8988T (cell line): ENCODE data around the gene CYBB.

Experiments
- DNase-seq: peaks from one replicate; pipeline ENCODE4 v3.0.0; 2011

Gene CYBB

GRCh38 chrX:37786624-37787422 is 7.0 kb downstream of the CYBB start:
- no peak for DNase-seq

- DNase-seq, result no peak
Measured at GRCh38 chrX:37787423-37787869, 7.6 kb downstream of the CYBB start.

GRCh38 chrX:37796310-37796709 is 16.5 kb downstream of the CYBB start:
- DNase-seq, result no peak

GRCh38 chrX:37796805-37797204 is 16.9 kb downstream of the CYBB start:
- no peak for DNase-seq

GRCh38 chrX:37799936-37800335 is 20.1 kb downstream of the CYBB start:
- DNase-seq, result no peak

GRCh38 chrX:37800717-37801116 is 20.9 kb downstream of the CYBB start:
- no peak for DNase-seq

- no peak for DNase-seq
Measured at GRCh38 chrX:37802028-37802427, 22.2 kb downstream of the CYBB start.

- DNase-seq, result no peak
Measured at GRCh38 chrX:37803057-37803456, 23.2 kb downstream of the CYBB start.

GRCh38 chrX:37809970-37810369 is 30.1 kb downstream of the CYBB start:
- no peak for DNase-seq

- DNase-seq, result no peak
Measured at GRCh38 chrX:37812110-37812509, 32.3 kb downstream of the CYBB start.

- DNase-seq, result no peak
Measured at GRCh38 chrX:37813570-37813969, 33.7 kb downstream of the CYBB start.

GRCh38 chrX:37815366-37815765 is 35.5 kb downstream of the CYBB start:
- DNase-seq, result no peak

GRCh38 chrX:37816766-37817165 is 36.9 kb downstream of the CYBB start:
- DNase-seq, result no peak

- no peak for DNase-seq
Measured at GRCh38 chrX:37817176-37817575, 37.3 kb downstream of the CYBB start.

- no peak for DNase-seq
Measured at GRCh38 chrX:37817579-37817978, 37.7 kb downstream of the CYBB start.

- DNase-seq, result no peak
Measured at GRCh38 chrX:37818031-37818430, 38.2 kb downstream of the CYBB start.

- no peak for DNase-seq
Measured at GRCh38 chrX:37820646-37821045, 40.8 kb downstream of the CYBB start.

- DNase-seq, result no peak
Measured at GRCh38 chrX:37824491-37825214, 44.8 kb downstream of the CYBB start.

- no peak for DNase-seq
Measured at GRCh38 chrX:37825215-37825842, 45.5 kb downstream of the CYBB start.

GRCh38 chrX:37829721-37830120 is 49.9 kb downstream of the CYBB start:
- no peak for DNase-seq

GRCh38 chrX:37830371-37830770 is 50.5 kb downstream of the CYBB start:
- no peak for DNase-seq

- DNase-seq, result no peak
Measured at GRCh38 chrX:37834937-37835336, 55.1 kb downstream of the CYBB start.

- DNase-seq, result no peak
Measured at GRCh38 chrX:37840931-37841330, 61.1 kb downstream of the CYBB start.

- DNase-seq, result no peak
Measured at GRCh38 chrX:37844622-37845021, 64.8 kb downstream of the CYBB start.
